HG03354 (cell line): ENCODE data around the gene REM2.
"Not testable (repeated sequence)": the region's sequence is repeated elsewhere in the genome, so short reads cannot be mapped to it uniquely, and the experiment has no call there.

Experiments
- ATAC-seq: cut with Tn5 transposase; IDR thresholded peaks from one replicate; pipeline ENCODE4 v1.9.1; 2021; ENCODE audit warnings: mild to moderate bottlenecking; ENCODE audit not compliant: unreplicated experiment, poor library complexity, severe bottlenecking

The REM2 gene

DNA sequence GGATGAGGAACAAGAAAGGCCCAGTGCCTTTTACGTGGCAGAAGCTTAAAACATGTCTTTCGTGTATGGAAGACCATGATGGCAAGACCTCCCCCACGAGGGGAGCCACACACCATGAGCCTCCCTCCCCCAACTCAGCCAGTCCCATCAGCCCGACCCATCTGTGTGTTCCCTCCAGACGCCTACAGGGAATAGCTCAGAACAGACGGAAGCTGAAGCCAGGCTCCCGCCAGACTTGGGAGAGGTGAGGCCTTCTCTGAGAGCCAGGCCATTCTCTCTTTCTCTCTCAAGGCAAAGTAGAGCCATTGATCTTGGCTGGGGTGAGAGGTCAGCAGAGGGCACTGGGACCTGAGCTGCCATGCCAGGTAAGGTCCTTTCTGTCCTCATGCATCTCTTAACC, 9.5 kb downstream of the REM2 start:
- ATAC-seq = no peak

DNA sequence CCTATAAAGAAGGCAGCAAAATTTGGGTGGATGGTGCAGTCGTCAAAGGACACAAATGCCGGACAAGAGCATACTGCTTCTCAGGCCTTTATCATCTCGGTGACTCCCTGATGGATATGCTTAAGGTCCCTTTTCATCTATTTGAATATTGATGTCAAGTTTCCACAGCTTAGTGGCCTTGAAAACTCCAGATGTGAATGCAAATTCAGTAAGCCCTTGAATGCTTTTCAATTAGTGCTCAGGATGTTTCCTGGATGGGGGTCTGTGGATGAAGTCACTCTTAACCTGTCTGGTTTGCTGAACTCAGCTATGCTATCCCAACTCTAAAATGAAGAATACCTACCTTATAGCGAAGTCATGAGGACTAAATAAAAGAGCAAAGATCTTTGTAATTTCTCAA, 10.7 kb downstream of the REM2 start:
- no peak for ATAC-seq

DNA sequence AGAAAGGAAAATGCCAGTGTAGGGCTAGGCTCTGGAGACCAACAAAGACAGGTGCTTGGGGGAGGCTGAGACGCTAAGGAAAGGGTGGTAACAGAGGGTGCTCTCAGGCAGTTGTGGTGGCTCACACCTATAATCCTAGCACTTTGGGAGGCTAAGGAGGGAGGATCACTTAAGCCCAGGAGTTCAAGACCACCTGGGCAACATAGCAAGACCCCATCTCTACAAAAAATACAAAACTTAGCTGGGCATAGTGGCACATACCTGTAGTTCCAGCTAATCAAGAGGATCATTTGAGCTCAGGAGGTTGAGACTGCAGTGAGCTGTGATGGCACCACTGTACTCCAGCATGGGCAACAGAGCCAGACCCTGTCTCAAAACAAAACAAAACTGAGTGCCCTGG, 12.4 kb downstream of the REM2 start:
- ATAC-seq = no peak

DNA sequence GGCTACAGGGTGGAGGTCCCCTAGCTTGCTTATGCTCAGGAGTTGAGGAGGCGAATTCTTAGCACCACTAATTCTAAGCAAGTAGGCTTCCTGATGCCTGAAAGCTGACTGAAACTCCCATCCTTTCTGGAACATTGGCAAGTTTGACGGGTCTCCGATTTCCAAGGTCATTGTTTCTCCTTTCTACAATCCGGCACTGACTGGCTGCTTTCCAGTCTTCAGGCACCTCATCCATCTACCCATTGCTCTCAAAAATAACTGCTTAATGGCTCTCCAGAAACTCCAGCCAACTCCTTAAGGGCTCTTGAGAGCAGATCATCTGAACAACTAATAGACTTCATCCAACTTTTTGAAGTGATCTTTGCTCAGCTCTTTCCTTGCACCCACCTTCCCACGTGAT, 13.3 kb downstream of the REM2 start:
- ATAC-seq = no peak

DNA sequence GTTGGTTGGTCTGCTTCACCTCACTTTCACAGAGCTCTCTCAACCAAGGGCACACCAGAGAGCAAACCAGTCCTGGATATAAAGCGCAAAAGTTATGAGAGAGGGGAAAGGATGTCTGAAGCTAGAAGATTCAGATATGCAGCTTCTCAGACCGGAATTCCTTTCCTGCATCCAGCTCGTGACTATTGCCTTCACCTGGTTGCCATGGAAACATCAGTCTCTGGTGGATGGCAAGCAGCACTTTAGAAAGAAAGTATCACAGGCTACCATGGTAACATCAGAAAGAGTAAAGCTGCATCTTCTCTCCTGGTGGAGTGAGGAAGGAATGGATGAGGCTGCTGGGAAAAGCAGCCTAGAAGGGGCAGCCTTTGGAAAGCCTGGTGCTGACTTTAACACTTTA, 13.7 kb downstream of the REM2 start:
- no peak for ATAC-seq

DNA sequence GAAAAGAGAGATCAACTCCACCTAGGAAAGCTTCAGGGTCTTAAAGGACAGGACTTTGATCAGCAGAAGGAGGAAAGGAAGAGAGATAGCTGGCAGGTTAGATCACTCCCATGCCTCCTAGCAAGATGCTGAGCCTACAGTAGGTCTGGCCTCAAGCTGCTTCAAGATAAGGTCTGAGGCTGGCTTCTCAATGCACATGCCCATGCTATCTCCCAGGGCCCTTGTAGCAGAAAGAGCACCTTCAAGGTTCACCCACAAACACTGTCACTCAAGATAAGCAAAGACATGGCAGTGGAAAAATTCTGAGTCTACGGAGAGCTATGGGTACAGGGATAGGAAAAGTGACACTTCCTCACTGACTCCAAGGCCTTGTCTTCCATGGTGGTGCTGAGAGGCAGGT, 14.3 kb downstream of the REM2 start:
- ATAC-seq = no peak

DNA sequence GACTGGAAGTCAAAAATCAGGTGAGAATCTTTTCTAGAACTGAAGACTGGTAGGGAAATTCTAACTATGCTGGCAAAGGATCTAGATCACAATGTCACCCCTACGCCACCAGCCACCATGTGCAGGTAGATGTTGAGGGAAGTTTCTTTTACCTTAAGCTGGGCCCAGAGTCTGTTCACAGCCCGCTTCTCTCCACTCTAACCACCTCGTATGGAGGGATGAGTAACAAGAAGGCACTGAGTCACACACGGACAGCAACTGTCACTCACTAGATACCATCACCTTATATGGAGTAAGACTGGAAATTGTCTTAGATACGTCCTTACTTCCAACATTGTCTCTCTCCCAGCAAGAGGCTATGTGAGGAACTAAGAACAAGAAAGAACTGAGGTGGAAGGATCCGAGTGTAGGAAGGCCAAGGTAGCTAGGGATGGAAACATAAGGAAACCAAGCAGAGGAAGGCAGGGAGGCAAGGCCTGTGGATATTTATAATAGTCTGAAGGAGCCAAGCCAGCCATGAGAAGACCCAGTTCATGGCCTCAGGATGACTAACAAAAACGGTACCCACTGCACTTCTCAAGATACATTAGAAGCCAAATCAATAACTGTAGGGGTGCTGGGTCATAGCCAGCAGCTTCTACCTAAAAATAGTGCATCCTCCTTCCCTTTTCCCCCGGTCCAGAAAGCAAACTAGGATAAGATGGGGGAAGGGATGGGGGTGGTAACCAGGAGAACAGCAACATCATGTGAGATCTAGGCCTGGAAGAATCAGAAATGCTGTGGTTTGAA, 15.5 kb downstream of the REM2 start:
- no peak for ATAC-seq

DNA sequence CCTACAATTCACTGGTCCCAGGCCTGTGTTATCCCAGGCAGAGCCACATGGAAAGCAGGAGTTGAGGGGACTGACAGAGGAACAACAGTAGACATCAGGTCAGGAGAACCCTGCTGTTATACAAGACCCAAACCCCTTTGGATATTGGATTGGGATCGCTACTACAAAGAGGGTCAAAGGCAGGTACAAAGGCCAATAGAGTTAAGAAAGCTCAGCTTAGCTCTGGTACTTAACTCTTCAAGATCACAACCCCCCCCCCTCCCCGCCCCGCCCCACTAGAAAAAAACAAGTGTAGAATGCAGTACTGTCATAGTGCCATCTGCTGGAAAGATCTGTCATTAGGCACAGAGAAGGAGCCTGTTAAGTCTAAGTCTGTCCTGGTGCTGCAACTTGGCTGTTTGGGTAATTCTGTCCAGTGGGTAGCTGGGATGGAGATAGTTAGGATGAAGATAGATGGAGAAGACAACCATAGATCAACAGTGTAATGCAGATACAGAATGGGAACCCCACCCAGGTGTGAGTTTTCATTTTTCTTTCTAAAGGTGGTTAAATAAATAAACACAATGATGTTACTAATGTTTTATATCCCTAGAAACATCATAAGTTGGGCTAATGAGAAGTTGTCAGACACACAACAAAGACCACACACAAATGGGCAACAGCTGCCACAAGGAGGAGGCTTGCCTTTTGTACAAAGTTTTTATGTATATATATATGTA, 17.2 kb downstream of the REM2 start:
- peak; percentile 55 for ATAC-seq

DNA sequence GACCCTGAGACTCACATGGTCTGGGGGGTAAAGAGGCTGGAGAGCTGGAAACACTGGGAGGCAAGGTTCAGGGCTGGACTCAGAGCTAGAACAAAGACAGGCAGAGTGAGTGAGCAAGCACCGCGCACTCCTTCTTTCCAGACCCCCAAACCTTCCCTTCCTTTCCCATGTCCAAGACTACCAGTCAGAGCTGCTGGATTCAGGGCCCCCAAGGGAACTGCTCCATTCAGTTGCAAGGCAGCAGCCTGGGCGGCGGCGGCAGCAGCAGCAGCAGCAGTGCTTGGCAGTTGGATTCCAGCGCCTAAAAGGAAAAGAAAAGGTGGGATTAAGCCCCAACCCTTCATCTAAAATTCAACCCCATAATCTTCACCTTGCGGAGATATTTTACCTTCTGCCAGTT, 18.8 kb downstream of the REM2 start:
- ATAC-seq = no peak

DNA sequence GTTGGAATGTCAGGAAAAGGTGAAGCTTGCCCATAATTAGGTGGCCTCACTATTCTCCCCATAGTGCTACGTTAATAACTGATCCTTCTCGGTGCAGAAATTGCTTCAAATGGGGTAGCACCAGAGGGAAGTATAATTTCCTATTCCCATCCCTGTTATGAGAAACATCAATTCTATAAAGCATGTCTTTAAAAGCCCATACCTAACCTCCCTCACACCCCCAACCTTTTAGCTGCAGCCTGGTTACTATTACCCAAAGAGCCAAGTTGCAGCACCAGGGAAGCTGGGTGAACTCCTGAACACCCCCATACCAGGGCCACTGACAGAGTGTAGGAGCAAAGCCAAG, 20.7 kb downstream of the REM2 start:
- no peak for ATAC-seq

DNA sequence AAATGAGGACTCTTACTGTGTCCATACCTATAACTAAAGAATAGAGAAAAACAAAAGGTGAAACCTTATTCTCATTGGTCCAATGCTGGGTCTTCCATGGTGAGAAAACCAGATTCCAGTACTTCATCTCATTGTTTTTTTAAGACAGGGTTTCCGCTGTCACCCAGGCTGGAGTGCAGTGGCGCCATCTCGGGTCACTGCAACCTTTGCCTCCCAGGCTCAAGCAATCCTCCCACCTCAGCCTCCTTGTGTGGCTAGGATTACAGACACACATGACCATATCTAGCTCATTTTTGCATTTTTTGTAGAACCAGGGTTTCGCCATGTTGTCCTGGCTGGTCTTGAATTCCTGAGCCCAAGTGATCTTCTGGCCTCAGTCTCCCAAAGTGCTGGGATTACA, 22.6 kb downstream of the REM2 start:
- ATAC-seq = no peak

DNA sequence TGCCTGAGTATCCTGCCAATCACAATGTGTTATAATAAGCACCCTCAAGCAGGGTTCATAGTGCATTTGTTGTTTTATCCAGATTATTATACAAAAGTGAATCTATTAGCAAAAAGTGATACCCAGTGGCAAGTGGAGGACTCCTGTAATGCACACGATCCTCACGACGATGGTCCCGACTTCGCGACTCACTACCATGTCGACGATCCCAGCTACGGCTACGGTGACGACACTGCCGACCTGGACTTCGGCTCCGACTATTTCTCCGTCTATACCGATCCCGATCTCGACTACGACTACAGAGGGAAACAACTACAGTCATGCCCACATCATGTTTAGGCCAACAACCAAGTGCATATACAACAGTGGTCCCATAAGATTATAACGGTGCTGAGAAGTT, 23.1 kb downstream of the REM2 start:
- ATAC-seq = no peak

DNA sequence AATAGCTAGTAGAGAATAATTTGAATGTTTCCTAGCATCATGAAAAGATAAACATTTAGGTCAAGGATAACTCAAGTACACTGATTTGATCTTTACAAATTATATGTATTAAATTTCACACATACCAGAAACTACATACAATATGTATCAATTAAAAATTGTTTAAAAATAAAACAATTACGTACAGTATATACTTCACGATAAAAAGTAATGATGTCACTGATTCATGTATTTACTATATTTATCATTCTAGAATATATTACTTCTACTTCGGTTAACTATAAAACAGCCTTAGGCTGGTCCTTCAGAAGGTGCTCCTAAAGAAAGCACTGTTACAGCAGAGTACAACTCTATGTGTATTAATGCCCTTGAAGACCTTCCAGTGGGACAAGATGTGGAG, 24.4 kb downstream of the REM2 start:
- no peak for ATAC-seq

DNA sequence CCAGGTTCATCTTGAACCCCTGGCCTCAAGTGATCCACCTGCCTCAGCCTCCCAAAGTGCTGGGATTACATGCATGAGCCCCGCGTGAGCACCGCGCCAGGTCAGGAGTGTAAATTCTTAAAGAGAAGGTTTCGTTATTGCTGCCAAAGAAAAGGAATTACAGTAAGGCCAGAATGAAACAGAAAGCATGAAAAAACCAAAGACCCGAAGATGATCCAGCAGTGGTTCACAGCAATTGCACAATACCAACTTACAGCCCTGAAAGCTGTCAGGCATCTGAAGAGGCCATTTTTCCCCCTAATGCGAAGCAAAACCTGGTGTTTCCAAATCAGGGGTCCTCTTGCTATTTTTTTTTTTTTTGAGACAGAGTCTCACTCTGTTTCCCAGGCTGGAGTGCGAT, 25.6 kb downstream of the REM2 start:
- ATAC-seq = no peak

DNA sequence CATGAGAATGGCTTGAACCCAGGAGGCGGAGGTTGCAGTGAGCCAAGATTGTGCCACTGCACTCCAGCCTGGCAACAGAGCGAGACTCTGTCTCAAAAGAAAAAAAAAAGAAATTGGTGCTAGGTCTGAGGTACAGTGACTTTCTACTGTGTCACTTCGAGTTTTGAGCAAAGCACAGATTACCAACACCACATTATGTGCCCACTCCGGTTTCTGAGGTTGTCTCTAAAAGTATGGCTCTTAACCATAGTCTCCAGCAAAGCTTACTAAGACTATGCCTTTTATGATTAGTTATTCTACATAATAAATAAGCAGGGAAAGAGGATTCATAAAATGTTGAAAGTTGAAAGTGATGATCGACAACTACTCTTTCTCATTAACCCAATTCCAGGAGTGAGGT, 27.9 kb downstream of the REM2 start:
- no peak for ATAC-seq

DNA sequence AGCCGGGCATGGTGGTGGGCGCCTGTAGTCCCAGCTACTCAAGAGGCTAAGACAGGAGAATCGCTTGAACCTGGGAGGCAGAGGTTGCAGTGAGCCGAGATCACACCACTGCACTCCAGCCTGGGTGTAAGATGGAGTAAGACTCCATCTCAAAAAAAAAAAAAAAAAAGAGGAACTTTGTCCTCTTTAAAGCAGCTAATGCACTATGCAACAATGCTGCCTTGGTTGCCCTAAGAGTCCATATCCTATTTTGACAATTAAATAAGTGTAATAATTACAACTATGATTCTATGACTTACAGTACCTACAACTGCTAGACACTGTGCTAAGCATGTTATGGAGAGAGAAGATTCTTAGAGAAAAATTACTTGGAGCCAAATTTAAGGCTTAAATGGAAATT, 31.8 kb downstream of the REM2 start:
- not testable (repeated sequence) for ATAC-seq

DNA sequence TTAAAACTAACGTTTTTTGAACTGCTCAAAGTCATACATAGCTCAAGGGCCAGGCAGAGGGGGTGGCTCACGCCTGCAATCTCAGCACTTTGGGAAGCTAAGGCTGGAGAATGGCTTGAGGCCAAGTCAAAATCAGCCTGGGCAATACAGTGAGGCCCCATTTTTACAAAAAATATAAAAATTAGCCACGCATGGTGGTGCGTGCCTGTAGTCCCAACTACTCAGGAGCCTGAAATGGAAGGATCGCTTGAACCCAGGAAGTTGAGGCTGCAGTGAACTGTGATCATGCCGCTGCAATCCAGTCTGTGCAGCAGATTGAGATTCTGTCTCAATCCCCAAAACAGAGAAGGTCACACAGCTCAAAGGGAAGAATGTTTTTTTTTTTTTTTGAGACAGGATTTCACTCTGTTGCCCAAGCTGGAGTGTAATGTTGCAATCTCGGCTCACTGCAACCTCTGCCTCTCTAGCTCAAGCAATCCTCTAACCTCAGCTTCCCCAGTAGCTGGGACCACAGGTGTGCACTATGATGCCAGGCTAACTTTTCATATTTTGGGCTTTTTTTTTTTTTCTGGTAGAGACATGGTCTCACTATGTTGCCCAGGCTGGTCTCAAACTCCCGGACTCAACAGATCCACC, 33.0 kb downstream of the REM2 start:
- ATAC-seq = no peak

DNA sequence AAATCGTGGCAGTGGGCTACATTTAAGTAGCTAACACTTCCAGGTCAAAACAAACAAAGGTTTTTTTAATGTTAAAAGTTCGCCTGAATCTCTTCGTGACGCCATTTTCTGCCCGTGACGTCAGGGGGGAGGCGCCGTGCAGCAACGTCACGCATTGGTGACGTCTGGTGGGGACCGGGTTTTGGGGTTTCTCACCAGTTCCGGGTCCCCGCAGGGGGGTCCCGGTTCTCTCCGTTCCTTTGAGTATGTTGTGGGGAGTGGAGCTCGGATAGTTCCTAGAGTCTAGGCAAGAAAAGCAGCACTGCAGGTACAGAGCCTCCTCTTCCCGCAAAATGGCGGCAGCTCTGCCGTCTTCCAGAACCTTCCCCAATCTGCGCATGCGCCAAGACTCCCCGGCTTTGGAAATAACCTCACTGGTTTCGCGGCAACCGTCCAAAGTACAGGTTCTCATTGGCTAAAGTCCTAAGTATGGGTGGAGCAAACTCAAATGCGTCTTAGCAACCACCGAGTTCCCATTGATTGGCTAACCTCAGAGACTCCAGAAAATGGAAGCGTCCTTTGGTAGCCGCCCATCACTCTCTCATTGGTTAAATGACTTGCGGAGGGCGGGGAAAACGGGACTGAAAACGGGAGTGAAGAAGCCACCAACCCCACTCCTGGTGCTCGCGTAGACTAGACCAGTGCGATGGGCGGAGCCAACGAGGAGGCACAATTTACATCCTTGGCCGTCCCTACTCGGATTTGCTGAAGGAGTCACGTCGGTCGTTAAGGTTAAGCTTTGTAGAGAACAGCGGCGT, 36.0 kb downstream of the REM2 start, which contains the start of gene RBM23:
Gene RBM23 (minus strand): TSS at position 346 of the 797 bp plus-strand sequence.
- peak; percentile 88 for ATAC-seq

DNA sequence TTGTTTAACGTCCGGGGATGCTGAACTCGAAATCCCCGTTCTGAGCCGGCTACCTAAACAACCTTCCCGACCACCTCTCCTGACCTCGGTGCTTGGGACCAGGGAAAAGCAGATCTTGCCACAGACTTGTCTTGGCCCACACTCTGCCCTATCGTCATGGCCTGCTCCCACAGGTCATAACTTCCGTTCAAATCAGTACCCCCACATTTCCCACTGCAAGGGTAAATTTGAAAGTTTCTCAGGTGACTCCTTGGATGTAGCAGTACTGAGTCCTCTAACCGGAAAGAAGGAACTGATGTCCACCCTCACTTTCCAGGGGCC, 36.5 kb downstream of the REM2 start:
- ATAC-seq = no peak

DNA sequence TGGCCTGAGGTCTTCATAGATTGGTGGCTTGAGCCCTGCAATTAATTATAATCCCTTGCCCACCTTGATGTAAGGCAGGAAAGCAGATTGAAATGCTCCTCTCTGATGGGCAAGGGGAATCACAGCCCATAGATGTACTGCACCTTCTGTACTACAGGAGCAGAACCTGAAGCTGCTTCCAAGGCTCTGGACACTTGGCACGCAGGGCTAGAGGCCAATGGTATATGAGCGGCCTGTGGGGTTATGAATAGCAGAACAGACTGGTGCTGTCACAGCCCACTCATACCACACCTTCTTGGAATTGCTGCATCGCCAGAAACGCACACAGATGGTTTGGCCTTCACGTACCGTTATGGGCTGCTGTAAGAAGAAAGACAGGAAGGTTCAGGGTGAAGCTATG, 37.7 kb downstream of the REM2 start:
- ATAC-seq = no peak
